Activated CD4-positive, CD25-positive, alpha-beta regulatory T cell treated with anti-CD3 and anti-CD28 coated beads, Interleukin-2, amount 50 U/mL, for 16 hours (primary cell): Measurements from ENCODE around the gene CD300LG.
A peak's percentile ranks its signal among the peaks of the same experiment; 100 is the strongest.

Source experiments
- DNase-seq: peaks from one replicate; pipeline ENCODE4 v3.0.0-alpha.2; 2020; ENCODE audit warnings: low read depth, low spot score

The CD300LG gene

DNA sequence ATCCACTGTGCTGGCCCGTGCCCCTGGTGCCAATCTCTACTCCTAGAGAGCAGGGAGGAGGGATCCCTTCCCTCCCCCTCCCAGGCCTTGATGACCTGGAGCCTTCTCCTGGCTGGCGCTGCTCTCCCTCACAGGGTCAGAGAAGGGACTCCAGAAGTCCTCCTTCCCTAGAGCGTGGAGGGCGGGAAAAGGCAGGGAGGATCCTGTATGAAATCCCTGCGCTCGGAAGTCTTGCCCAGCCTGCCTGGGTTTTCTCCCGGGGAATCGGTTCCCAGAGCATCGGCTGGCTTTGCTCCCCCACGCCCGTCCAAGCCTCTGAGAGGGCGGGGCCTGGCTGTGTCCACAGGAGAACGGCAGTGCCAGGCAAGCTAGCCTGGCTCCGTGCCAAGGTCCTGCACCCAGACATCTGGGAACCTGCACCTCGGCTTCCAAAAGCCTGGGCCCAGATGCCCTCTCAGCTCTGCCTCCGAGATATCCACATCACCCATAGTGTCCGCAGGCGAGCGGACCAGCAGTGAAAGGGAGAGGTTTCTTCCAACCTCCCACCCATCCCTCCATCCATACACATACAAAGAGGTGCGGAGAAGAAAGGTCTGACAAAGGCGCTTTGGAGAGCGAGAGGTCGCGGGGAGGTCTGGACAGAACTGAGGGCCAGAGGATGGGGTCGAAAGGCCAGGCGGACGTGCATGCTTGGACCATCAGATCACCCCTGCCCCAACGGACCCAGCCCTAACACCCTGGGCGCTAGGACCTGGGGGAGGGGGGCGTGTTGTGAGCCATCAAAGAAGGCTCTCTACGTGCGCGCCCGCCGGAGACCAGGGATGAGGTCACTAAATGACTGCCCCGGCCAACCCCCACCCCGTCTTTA lies 59.2 kb downstream of the CD300LG start:
- no peak for DNase-seq

- no peak for DNase-seq
Measured at GRCh38 chr17:43906951-43907424, 60.0 kb downstream of the CD300LG start.

DNA sequence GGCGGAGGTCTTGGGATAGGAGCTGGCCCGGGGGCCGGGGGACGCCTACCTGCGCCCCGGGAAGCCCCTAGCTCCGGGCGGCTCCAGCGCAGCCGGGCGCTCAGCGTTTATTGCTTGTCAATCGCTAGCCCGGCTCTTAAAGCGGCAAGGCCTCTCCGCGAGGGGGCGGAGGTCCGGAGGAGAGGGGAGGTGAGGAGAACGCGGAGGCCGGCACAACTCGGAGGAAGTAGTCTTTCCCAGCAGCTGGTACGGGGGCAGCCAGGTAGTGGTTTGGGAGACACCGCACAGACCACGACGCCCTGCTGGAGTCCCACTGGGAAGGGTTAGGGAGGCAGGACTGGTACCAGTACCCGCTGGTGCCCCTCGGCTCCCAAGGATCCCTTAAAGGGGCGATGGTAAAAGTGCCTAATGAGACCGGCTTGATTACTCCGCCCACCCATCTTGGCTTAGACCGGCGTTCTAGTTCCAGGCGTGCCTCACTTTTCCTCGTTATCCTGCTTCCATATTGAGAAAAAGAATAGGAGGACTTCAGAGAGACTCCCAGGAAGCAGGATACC lies 60.5 kb downstream of the CD300LG start, which contains the start of gene MPP2:
MPP2 (minus strand) TSS at position 112 of the 557 bp plus-strand sequence. CDS start 3,076 bp downstream, outside the sequence.
- DNase-seq, result peak; percentile 17

DNA sequence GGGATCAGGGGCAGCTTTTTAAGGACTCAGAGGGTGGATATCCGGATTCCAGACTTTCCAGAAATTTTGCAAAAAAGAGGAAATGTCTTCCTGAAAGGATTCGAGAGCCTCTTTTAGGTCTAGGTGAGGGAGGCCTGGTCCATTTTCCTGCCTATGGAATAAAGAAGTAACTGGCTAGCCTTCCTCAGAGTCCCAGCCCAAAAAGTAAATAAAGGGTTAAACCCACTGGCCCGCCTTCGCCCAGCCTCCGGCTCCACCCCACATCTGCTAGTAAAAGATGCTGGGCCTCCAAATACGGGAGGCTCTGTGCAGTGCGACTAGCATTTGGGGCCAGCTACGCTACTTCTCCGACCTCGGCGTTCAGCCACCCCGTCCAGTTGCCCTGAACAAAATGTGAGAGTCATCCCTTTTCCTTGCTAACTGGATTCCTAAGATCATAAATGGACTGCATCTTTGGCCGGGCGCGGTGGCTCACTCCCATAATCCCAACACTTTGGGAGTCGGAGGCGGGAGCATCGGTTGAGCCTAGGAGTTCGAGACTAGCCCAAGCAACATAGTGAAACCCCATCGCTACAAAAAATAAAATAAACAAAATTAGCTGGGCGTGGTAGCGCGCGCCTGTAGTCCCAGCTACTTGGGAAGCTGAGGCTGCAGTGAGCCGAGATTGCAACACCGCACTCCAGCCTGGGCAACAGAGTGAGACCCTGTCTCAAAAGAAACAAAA lies 61.2 kb downstream of the CD300LG start:
- no peak for DNase-seq

DNA sequence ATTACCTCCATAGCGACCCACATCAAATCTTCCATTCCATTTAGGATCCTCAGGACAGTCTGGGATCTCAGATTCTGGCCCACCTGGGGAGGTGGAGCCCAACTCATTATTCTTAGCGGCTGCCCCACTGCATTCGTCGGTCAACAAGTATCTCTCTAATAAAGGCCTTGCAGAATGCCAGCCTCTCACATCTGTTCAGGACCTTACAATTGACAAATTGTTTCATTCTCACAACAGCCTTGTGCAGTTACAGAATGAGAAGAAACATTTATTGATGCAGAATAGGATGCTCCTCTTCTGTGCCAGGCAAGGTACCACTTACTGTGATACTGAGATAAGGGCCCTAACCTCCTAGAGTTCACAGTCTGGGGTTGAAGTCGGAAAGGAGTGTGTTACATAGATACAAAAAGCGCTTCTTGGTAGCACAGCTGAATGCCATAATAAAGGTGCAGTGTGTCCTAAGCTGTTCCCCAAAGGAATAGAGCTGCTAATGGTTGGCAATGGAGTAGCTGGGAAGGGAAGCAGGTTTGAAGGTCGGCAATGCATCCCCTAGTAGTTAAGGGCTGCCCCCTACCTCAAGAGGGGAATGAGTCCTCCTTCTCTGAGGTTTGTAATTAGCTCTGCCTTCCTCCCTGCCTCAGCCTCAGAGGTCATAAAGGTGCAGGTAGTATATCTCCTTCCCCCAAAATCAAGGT lies 62.7 kb downstream of the CD300LG start:
- no peak for DNase-seq

DNA sequence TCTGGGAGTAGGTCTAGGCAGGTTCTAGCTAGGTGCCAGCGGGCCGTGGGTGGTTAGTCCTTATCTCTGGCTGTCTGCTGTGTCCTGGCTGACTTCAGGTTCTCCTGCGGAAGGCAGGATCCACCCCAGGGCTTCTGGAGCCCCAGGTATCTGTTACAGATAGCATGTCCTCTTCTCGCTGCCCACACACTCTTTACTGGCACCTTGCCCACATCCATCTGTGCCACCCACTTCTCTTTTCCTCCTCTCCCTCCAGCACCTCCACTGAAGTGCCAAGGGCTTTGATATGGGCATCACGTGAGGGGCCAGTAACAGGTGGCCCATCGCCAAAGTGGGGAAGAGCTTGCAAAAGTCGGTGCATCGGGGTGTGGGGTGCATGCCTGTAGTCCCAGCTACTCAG lies 64.9 kb downstream of the CD300LG start:
- DNase-seq, result no peak

DNA sequence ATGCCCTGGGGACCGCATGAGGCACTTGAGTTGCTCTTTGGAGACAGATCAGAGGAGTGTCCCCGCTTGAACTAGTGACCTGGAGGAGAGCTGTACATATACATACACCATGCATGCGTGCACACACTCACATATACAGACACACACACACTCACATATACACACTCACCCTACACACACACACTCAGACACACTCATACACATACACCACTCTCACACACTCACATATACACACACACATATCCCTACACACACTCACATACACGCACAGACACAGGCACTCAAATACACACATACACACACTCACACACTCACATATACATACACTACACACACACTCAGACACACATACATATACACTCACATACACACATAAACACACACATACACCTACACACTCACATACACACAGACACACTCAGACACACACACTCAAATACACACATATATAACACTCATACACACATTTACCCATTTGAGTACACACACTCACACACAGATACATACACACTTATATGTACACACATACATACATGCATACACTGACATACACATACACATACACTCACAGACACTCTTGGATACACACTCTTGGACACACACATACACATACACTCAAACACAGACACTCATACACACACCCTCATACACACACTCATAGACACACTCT lies 65.8 kb downstream of the CD300LG start:
- no peak for DNase-seq
